ENCODE data around the gene PDE6D.

The PDE6D gene

DNA sequence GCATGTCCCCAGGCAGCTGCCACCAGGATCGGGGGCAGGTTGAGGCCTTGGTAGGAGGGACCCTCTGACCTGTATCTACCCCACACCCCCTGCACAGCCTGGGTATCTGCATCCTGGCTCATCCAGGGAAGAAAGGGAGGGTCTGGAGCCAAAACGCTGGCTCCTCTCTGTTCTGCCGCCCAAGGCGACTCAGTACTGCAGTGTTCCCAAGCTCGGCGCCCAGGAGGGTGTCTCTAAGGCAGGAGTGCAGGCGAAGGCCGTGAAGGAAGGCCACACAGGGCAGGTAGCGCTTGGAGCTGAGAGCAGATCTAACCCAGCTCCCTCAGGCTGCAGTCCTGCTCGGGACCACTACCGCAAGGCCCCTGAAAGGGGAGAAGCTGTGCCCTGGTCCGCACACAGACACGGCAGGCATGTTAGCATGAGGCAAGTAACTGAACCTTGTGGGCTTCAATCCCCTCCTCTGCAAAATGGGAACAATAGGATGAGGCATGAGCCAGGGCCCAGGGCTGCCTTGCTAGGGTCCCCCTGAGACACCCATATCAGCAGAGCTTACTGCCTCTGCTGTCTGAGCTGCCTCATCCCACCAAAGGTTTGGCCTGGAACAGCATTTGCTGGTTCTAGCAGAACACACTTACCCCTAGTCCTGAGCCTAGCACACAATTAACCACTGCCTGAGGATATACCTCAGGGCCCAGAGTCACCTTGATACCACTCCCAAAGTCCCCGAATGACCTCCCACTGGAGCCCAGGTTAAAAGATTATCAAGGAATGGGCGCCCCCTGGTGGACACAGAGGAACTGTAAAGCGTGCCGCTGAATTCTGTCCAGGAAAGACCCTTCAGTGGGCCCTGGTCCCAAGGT lies 66.2 kb downstream of the PDE6D start (continued):
- no peak for TF ChIP-seq ZNF214 (tag by site-specific recombination; IDR thresholded peaks at IDR 0.05; ENCODE audit: borderline replicate concordance)
- TF ChIP-seq PRDM1 (tag by site-specific recombination; IDR thresholded peaks at IDR 0.05), result no peak
- 0 out of 2 replicates have a peak, but pooled peaks have one; percentile 27 for TF ChIP-seq GLIS1 (tag by site-specific recombination; IDR thresholded peaks at IDR 0.05)
- no peak for TF ChIP-seq ZNF426 (tag by site-specific recombination; IDR thresholded peaks at IDR 0.05)
- TF ChIP-seq ZNF10 (tag by site-specific recombination; IDR thresholded peaks at IDR 0.05), result no peak
- no peak for TF ChIP-seq ZNF155 (tag by site-specific recombination; IDR thresholded peaks at IDR 0.05)
- TF ChIP-seq, protein P1, sequence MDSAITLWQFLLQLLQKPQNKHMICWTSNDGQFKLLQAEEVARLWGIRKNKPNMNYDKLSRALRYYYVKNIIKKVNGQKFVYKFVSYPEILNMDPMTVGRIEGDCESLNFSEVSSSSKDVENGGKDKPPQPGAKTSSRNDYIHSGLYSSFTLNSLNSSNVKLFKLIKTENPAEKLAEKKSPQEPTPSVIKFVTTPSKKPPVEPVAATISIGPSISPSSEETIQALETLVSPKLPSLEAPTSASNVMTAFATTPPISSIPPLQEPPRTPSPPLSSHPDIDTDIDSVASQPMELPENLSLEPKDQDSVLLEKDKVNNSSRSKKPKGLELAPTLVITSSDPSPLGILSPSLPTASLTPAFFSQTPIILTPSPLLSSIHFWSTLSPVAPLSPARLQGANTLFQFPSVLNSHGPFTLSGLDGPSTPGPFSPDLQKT (IDR thresholded peaks at IDR 0.05; ENCODE audit: borderline replicate concordance, low read depth, low read length), result no peak
- TF ChIP-seq ZBTB8A (tag by site-specific recombination; IDR thresholded peaks at IDR 0.05), result 0 out of 2 replicates have a peak, but pooled peaks have one; percentile 19
- no peak for TF ChIP-seq MEIS1 (CRISPR knock-in tag; IDR thresholded peaks at IDR 0.05; ENCODE audit: borderline replicate concordance)
- no peak for TF ChIP-seq GLI4 (tag by site-specific recombination; IDR thresholded peaks at IDR 0.05)
- no peak for TF ChIP-seq YY2 (tag by site-specific recombination; IDR thresholded peaks at IDR 0.05)
- TF ChIP-seq ZFP3 (tag by site-specific recombination; IDR thresholded peaks at IDR 0.05; ENCODE audit: low read depth), result no peak
- TF ChIP-seq OVOL3 (tag by site-specific recombination; IDR thresholded peaks at IDR 0.05), result no peak
- TF ChIP-seq SP3 (tag by site-specific recombination; IDR thresholded peaks at IDR 0.05), result 0 out of 2 replicates have a peak, but pooled peaks have one; percentile 14
- TF ChIP-seq, protein P2, sequence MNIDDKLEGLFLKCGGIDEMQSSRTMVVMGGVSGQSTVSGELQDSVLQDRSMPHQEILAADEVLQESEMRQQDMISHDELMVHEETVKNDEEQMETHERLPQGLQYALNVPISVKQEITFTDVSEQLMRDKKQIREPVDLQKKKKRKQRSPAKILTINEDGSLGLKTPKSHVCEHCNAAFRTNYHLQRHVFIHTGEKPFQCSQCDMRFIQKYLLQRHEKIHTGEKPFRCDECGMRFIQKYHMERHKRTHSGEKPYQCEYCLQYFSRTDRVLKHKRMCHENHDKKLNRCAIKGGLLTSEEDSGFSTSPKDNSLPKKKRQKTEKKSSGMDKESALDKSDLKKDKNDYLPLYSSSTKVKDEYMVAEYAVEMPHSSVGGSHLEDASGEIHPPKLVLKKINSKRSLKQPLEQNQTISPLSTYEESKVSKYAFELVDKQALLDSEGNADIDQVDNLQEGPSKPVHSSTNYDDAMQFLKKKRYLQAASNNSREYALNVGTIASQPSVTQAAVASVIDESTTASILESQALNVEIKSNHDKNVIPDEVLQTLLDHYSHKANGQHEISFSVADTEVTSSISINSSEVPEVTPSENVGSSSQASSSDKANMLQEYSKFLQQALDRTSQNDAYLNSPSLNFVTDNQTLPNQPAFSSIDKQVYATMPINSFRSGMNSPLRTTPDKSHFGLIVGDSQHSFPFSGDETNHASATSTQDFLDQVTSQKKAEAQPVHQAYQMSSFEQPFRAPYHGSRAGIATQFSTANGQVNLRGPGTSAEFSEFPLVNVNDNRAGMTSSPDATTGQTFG (tag by site-specific recombination; IDR thresholded peaks at IDR 0.05; ENCODE audit: borderline replicate concordance), result no peak
- TF ChIP-seq ZFP37 (tag by site-specific recombination; IDR thresholded peaks at IDR 0.05), result no peak
- TF ChIP-seq ZNF324 (tag by site-specific recombination; IDR thresholded peaks at IDR 0.05), result no peak
- TF ChIP-seq BCL11B (tag by site-specific recombination; IDR thresholded peaks at IDR 0.05; ENCODE audit: low read depth), result no peak
- TF ChIP-seq ZNF654 (tag by site-specific recombination; IDR thresholded peaks at IDR 0.05; ENCODE audit: low read depth), result peak; percentile 69
- TF ChIP-seq, protein P3, sequence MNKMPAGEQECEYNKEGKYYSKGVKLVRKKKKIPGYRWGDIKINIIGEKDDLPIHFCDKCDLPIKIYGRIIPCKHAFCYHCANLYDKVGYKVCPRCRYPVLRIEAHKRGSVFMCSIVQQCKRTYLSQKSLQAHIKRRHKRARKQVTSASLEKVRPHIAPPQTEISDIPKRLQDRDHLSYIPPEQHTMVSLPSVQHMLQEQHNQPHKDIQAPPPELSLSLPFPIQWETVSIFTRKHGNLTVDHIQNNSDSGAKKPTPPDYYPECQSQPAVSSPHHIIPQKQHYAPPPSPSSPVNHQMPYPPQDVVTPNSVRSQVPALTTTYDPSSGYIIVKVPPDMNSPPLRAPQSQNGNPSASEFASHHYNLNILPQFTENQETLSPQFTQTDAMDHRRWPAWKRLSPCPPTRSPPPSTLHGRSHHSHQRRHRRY (tag by site-specific recombination; IDR thresholded peaks at IDR 0.05), result no peak
- peak; percentile 18; the same call in 1 of the 2 replicates for TF ChIP-seq ZNF394 (tag by site-specific recombination; IDR thresholded peaks at IDR 0.05; ENCODE audit: borderline replicate concordance)
- no peak for TF ChIP-seq ZNF354C (tag by site-specific recombination; IDR thresholded peaks at IDR 0.05; ENCODE audit: borderline replicate concordance, low read depth)
- TF ChIP-seq, protein P4, sequence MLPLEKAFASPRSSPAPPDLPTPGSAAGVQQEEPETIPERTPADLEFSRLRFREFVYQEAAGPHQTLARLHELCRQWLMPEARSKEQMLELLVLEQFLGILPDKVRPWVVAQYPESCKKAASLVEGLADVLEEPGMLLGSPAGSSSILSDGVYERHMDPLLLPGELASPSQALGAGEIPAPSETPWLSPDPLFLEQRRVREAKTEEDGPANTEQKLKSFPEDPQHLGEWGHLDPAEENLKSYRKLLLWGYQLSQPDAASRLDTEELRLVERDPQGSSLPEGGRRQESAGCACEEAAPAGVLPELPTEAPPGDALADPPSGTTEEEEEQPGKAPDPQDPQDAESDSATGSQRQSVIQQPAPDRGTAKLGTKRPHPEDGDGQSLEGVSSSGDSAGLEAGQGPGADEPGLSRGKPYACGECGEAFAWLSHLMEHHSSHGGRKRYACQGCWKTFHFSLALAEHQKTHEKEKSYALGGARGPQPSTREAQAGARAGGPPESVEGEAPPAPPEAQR (tag by site-specific recombination; IDR thresholded peaks at IDR 0.05), result no peak
- no peak for TF ChIP-seq ZNF555 (tag by site-specific recombination; conservative IDR thresholded peaks at IDR 0.05)
- TF ChIP-seq KLF10 (tag by site-specific recombination; IDR thresholded peaks at IDR 0.05), result no peak
- TF ChIP-seq ZXDB (tag by site-specific recombination; IDR thresholded peaks at IDR 0.05), result no peak
- TF ChIP-seq, protein P5, sequence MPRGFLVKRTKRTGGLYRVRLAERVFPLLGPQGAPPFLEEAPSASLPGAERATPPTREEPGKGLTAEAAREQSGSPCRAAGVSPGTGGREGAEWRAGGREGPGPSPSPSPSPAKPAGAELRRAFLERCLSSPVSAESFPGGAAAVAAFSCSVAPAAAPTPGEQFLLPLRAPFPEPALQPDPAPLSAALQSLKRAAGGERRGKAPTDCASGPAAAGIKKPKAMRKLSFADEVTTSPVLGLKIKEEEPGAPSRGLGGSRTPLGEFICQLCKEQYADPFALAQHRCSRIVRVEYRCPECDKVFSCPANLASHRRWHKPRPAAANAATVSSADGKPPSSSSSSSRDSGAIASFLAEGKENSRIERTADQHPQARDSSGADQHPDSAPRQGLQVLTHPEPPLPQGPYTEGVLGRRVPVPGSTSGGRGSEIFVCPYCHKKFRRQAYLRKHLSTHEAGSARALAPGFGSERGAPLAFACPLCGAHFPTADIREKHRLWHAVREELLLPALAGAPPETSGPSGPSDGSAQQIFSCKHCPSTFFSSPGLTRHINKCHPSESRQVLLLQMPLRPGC (tag by site-specific recombination; IDR thresholded peaks at IDR 0.05), result no peak
- TF ChIP-seq, protein P6, sequence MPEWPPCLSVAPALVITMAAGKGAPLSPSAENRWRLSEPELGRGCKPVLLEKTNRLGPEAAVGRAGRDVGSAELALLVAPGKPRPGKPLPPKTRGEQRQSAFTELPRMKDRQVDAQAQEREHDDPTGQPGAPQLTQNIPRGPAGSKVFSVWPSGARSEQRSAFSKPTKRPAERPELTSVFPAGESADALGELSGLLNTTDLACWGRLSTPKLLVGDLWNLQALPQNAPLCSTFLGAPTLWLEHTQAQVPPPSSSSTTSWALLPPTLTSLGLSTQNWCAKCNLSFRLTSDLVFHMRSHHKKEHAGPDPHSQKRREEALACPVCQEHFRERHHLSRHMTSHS (tag by site-specific recombination; IDR thresholded peaks at IDR 0.05), result no peak
- TF ChIP-seq GFI1B (tag by site-specific recombination; IDR thresholded peaks at IDR 0.05), result no peak
- TF ChIP-seq ZNF596 (tag by site-specific recombination; IDR thresholded peaks at IDR 0.05), result no peak
- no peak for TF ChIP-seq ZNF112 (tag by site-specific recombination; IDR thresholded peaks at IDR 0.05)
- no peak for TF ChIP-seq ZNF837 (tag by site-specific recombination; IDR thresholded peaks at IDR 0.05)

All from HEK293 (cell line).